Ovary (tissue), 9 donors: ENCODE measurements around the gene BRIP1. TPM values are rescaled to one million over a fixed set of nuclear protein-coding genes. Genes with fewer than 3 reads are reported as not detected.

Experiments used
- DNase-seq, 5 donors: peaks; one replicate each; pipeline ENCODE4 v3.0.0-alpha.2; 2019 to 2020
- H3K27ac ChIP-seq, 2 donors: fragments of 200-600 bp; one replicate each; pipeline versions ENCODE4 v1.5.1 to v1.8.0; 2019 to 2022
- H3K27me3 ChIP-seq: fragments of 200-600 bp; one replicate; pipeline ENCODE4 v1.8.0; 2022
- H3K36me3 ChIP-seq: fragments of 200-600 bp; sonication (generic); one replicate; pipeline ENCODE4 v1.5.1; 2019
- H3K4me1 ChIP-seq: one replicate; pipeline ENCODE4 v1.8.1; 2013; ENCODE audit warnings: mild to moderate bottlenecking, moderate library complexity; ENCODE audit not compliant: insufficient read depth
- H3K4me3 ChIP-seq: fragments of 200-600 bp; sonication (generic); one replicate; pipeline ENCODE4 v1.5.1; 2017
- H3K9me3 ChIP-seq, 2 donors: fragments of 200-600 bp in 1 of 2; sonication (generic) in 1 of 2; one replicate each; pipeline versions ENCODE4 v1.5.1 to v1.8.1; 2013 to 2019; ENCODE audit warnings: mild to moderate bottlenecking in 1 of 2, moderate library complexity in 1 of 2
- CTCF ChIP-seq, 3 donors: fragments of 450-650 bp in 2 of 3; fragments of 200-600 bp in 1 of 3; IDR thresholded peaks; one replicate each; pipeline versions ENCODE4 v1.5.1 to v1.8.0; 2016 to 2022; ENCODE audit warnings: antibody characterized with exemption in 3 of 3, mild to moderate bottlenecking in 1 of 3
- EP300 ChIP-seq: sonication (generic); formaldehyde crosslinking; IDR thresholded peaks from one replicate; pipeline ENCODE4 v1.6.1; 2017; ENCODE audit warnings: antibody characterized with exemption
- POLR2A ChIP-seq: fragments of 450-650 bp; IDR thresholded peaks from one replicate; pipeline ENCODE4 v1.6.1; 2017; ENCODE audit warnings: antibody characterized with exemption, mild to moderate bottlenecking, moderate library complexity
- WGBS, 3 donors: extraction: QIAGEN DNeasy Blood & Tissue Kit in 1 of 3; methylation state at CpG; one replicate each; pipeline versions ENCODE4 v1.1.5 to v1.1.7; 2013 to 2017; 5-methylcytosine and 5-hydroxymethylcytosine counted together
- intact Hi-C, 4 donors: fragments of 100-400 bp; cut with DNase I; formaldehyde crosslinking; loops; one replicate each; pipeline versions ENCODE4 v1.11.0 to v1.15.1; 2022 to 2023
- polyA plus RNA-seq, 2 donors: library from polyadenylated mRNA; stranded (reverse); fragments of 200-250 nt in 1 of 2; fragments of 350-450 nt in 1 of 2; fragmentation: Illumina TruSeq in 1 of 2; extraction: RNeasy Lipid Tissue Mini Kit (QIAGEN cat#74804) in 1 of 2; gene quantifications; one replicate each; pipeline ENCODE4 v1.2.3, GENCODE V29; 2013 to 2014
- total RNA-seq, 7 donors: library from RNA; depleted of rRNA in 2 of 7; stranded (reverse); fragments of >200 nt in 2 of 7; fragmentation: NEBNext Ultra II Directional in 3 of 7; extraction: Animal tissue kit (Norgen Biotek cat#: 25700) in 3 of 7; gene quantifications; one replicate each; pipeline versions ENCODE4 v1.1.0 to v1.2.4, GENCODE V29; 2016 to 2023
- donor health status: DM: no; HTN: no; CAD: no; lungs with moderate emphysema.
- donor health status: DM: no; HTN: no; CAD: no.
- donor health status: Bipolar disorder and iron deficiency.
- donor health status: DM: yes; HTN: yes; CAD: no.
- donor health status: DM: no; HTN: no; CAD: no.
- donor health status: DM: yes; HTN: yes; CAD: no.

Gene BRIP1
- total and polyA plus RNA-seq, 9 donors = 0.11 to 2.3 (median 1.1) TPM

- Histone ChIP-seq H3K4me1 (no peaks in the 10 kb centered on the region), H3K36me3 (no peaks in the 10 kb centered on the region), H3K9me3 (peaks cover 0 to 4% of the 10 kb centered on the region in 2 donors), H3K4me3 (no peak overlapping the region), H3K27me3 (no peaks in the 10 kb centered on the region), H3K27ac (no peak overlapping the region)
- intact Hi-C loops = no loop called here
- DNase-seq = no peak
- no peak for TF ChIP-seq CTCF (IDR thresholded peaks at IDR 0.05)
- TF ChIP-seq EP300 = no peak
- no peak for TF ChIP-seq POLR2A
- WGBS, 3 donors = 94 to 98% (median 97%) methylated on average over 2 of the region's 2 CpGs
These were observed 167.5 kb downstream of the BRIP1 start for GRCh38 chr17:61695779-61696337.

- Histone ChIP-seq H3K9me3 (no peaks in the 10 kb centered on the region), H3K4me3 (no peak overlapping the region), H3K4me1 (no peaks in the 10 kb centered on the region), H3K27me3 (no peaks in the 10 kb centered on the region), H3K27ac (no peak overlapping the region), H3K36me3 (no peaks in the 10 kb centered on the region)
- no peak for DNase-seq
- intact Hi-C loops = no loop called here
- 78 to 90% (median 88%) methylated on average over 1 of the region's 1 CpG for WGBS, 3 donors
- TF ChIP-seq CTCF (IDR thresholded peaks at IDR 0.05) (no peak), POLR2A (no peak), EP300 (no peak)
These were observed 169.2 kb downstream of the BRIP1 start for GRCh38 chr17:61694095-61694494.

- WGBS, 3 donors = 93 to 96% (median 93%) methylated on average over 3 of the region's 3 CpGs
- Histone ChIP-seq H3K27me3 (no peaks in the 10 kb centered on the region), H3K27ac (no peak overlapping the region), H3K9me3 (no peaks in the 10 kb centered on the region), H3K4me1 (no peaks in the 10 kb centered on the region), H3K36me3 (no peaks in the 10 kb centered on the region), H3K4me3 (no peak overlapping the region)
- intact Hi-C loops = no loop called here
- no peak for DNase-seq
- TF ChIP-seq POLR2A = no peak
- TF ChIP-seq CTCF (IDR thresholded peaks at IDR 0.05) = no peak
- TF ChIP-seq EP300 = no peak
These were observed 173.6 kb downstream of the BRIP1 start for GRCh38 chr17:61689610-61690180.

GRCh38 chr17:61687769-61688168 lies 175.6 kb downstream of the BRIP1 start:
- no peak overlapping the region for H3K27ac ChIP-seq
- DNase-seq = no peak
- no peak overlapping the region for H3K4me3 ChIP-seq
- WGBS, 3 donors = 97 to 100% (median 98%) methylated on average over 2 of the region's 2 CpGs
- no peaks in the 10 kb centered on the region for H3K4me1 ChIP-seq
- no peaks in the 10 kb centered on the region for H3K9me3 ChIP-seq
- H3K36me3 ChIP-seq = no peaks in the 10 kb centered on the region
- TF ChIP-seq POLR2A = no peak
- TF ChIP-seq CTCF (IDR thresholded peaks at IDR 0.05) = no peak
- no peak for TF ChIP-seq EP300
- intact Hi-C loops = no loop called here
- no peaks in the 10 kb centered on the region for H3K27me3 ChIP-seq
